OCI-LY7 (cell line): ENCODE results near the gene C19orf73.

Experiments used
- CTCF ChIP-seq: fragments of 200-600 bp; sonication (generic); conservative IDR thresholded peaks from 2 replicates; pipeline ENCODE4 v1.5.1; 2014; ENCODE audit warnings: mild to moderate bottlenecking, antibody characterized with exemption, low read length, moderate library complexity, mixed read lengths
- EZH2phosphoT487 ChIP-seq: fragments of 200-600 bp; sonication (generic); IDR thresholded peaks from 2 replicates; pipeline ENCODE4 v1.6.1; 2018; ENCODE audit warnings: low read depth, borderline replicate concordance, mild to moderate bottlenecking, mixed run types, antibody characterized with exemption, low read length, moderate library complexity, mixed read lengths

- TF ChIP-seq CTCF (no peak), EZH2phosphoT487 (no peak)
Observed at GRCh38 chr19:49135686-49136085, 16.7 kb upstream of the C19orf73 start.
